Small intestine (tissue), 7 donors: ENCODE measurements around the gene COMMD9. TPM values are rescaled to one million over a fixed set of nuclear protein-coding genes. Genes with fewer than 3 reads are reported as not detected.

Experiments
- DNase-seq, 2 donors: peaks; one replicate each; pipeline versions ENCODE4 v3.0.0 to v3.0.0-alpha.2; 2013
- FAIRE-seq: peaks from 2 replicates; lab custom pipeline; 2012; peaks lifted over from hg19 to GRCh38; lab: Jason Lieb, UNC
- H3K27ac ChIP-seq, 3 donors: one replicate each; pipeline ENCODE4 v1.5.1; 2013; ENCODE audit warnings: low read length in 2 of 3, mild to moderate bottlenecking in 2 of 3, control low read depth in 1 of 3, inconsistent platforms in 1 of 3, low read depth in 1 of 3, moderate library complexity in 1 of 3
- H3K27me3 ChIP-seq, 3 donors: one replicate each; pipeline ENCODE4 v1.6.1; 2013; ENCODE audit warnings: low read length in 3 of 3, inconsistent platforms in 1 of 3; ENCODE audit not compliant: control insufficient read depth in 3 of 3, insufficient read depth in 3 of 3
- H3K36me3 ChIP-seq, 3 donors: one replicate each; pipeline ENCODE4 v1.6.1; 2013; ENCODE audit warnings: low read length in 3 of 3, inconsistent platforms in 1 of 3, low read depth in 1 of 3, mild to moderate bottlenecking in 1 of 3, moderate library complexity in 1 of 3; ENCODE audit not compliant: control insufficient read depth in 3 of 3, insufficient read depth in 2 of 3
- H3K4me1 ChIP-seq, 3 donors: one replicate each; pipeline ENCODE4 v1.6.1; 2013; ENCODE audit warnings: low read length in 2 of 3, inconsistent platforms in 1 of 3, low read depth in 1 of 3, mild to moderate bottlenecking in 1 of 3, moderate library complexity in 1 of 3; ENCODE audit not compliant: control insufficient read depth in 3 of 3, insufficient read depth in 2 of 3
- H3K4me3 ChIP-seq, 3 donors: one replicate each; pipeline ENCODE4 v1.5.1; 2013; ENCODE audit warnings: low read length in 3 of 3, control low read depth in 1 of 3, inconsistent platforms in 1 of 3, low read depth in 1 of 3, mild to moderate bottlenecking in 1 of 3, moderate library complexity in 1 of 3
- H3K9me3 ChIP-seq, 2 donors: one replicate each; pipeline ENCODE4 v1.6.1; 2013; ENCODE audit warnings: low read depth in 1 of 2, low read length in 1 of 2; ENCODE audit not compliant: control insufficient read depth in 2 of 2, insufficient read depth in 1 of 2
- WGBS, 3 donors: extraction: QIAGEN DNeasy Blood & Tissue Kit; methylation state at CpG; one replicate each; pipeline ENCODE4 v1.1.7; 2013; 5-methylcytosine and 5-hydroxymethylcytosine counted together
- polyA plus RNA-seq, 4 donors: library from polyadenylated mRNA; stranded (reverse) in 3 of 4; unstranded in 1 of 4; fragments of 200-250 nt in 3 of 4; fragments of 120-200 nt in 1 of 4; gene quantifications; one replicate each; pipeline versions ENCODE4 v1.2.1 to v1.2.3, GENCODE V29; 2013
- donor health status: healthy with polysubstance abuse.
- donor health status: control.
- donor health status: control.
- donor health status: Bipolar disorder and iron deficiency.
- donor health status: healthy.

Gene COMMD9
- polyA plus RNA-seq, 4 donors, result 27.0 to 60.4 (median 37.8) TPM

DNA sequence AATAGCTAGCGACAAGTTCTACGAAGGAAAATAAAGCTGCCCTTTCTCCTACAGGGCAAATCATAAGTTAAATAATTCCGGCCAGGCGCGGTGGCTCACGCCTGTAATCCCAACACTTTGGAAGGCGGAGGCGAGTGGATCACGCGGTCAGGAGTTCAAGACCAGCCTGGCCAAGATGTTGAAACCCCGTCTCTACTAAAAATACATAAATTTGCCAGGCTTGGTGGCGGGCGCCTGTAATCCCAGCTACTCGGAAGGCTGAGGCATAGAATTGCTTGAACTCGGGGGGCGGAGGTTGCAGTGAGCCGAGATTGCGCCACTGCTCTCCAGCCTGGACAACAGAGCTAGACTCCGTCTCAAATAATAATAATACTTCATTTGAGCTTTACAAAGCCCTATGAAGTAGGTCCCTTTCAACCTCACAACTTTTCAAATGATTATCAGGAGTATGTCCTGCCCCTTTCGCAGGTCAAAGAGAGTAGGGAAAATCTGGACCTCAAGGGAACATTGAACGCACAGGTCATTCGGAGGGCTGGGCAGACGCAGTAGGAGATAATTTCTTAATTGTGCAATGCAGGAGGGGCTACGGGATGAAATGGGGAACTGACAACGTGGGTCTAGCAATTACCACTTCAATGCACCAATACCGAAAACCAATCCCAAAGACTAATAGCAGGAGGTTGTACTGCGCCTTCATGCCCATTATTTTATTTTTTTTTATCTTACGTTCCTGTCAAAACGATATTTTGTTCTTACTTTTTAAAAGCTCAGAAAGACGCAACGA, 590 bp downstream of the COMMD9 start:
- peak overlapping the region; percentile 35 to 71 (median 55) for H3K4me3 ChIP-seq
- peaks cover 0 to 5% (median 0%) of the 10 kb centered on the region in 3 donors for H3K4me1 ChIP-seq
- no peaks in the 10 kb centered on the region for H3K36me3 ChIP-seq
- peak overlapping the region in 2 of 3 donors; percentile 8 to 62 for H3K27ac ChIP-seq
- no peaks in the 10 kb centered on the region for H3K9me3 ChIP-seq
- no peaks in the 10 kb centered on the region for H3K27me3 ChIP-seq
- FAIRE-seq (no peak), DNase-seq (peak in 1 of 2 donors; percentile 14)
- WGBS, 3 donors, result 30 to 38% (median 33%) methylated on average over 31 of the region's 31 CpGs

DNA sequence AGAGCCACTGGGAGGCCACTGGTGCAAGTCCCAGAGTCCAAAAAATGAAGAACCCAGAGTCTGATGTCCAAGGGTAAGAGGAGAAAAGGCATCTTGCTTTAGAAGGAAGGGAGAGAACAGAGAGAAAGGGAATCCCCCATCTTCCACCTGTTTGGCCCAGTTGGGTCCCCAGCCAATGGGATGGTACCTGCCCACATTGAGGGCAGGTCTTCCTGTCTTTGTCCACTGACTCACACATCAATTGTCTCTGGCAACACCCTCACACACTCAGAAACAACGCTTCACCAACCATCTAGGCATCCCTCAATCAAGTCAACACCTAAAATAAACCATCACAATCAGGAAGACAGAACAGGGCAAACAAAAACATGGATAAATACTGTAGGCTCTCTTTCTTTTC, 6.3 kb downstream of the COMMD9 start:
- Histone ChIP-seq H3K9me3 (peaks cover 0 to 6% of the 10 kb centered on the region in 2 donors), H3K27me3 (no peaks in the 10 kb centered on the region), H3K27ac (no peak overlapping the region), H3K4me3 (no peak overlapping the region), H3K4me1 (no peaks in the 10 kb centered on the region), H3K36me3 (peaks cover 0 to 15% (median 4%) of the 10 kb centered on the region in 3 donors)
- FAIRE-seq (no peak), DNase-seq (no peak)
- WGBS, 3 donors, result 87 to 91% (median 88%) methylated on average over 1 of the region's 1 CpG

DNA sequence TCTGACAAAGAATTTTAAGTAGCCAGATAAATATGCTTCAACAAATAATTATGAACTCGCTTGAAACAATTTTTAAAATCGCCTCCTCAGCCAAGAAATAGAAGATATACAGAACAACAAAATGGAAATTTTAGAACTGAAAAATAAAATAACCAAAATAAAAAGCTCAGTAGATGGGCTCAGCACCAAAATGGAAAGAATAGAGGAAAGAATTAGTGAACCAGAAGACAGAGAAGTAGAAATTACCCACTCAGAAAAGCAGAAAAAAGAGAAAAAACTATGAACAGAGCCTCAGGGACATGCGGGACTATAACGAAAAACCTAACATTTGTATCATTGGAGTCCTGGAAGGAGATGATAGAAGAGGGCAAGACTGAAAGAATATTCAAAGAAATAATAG, 7.4 kb downstream of the COMMD9 start:
- 89 to 98% (median 95%) methylated on average over 4 of the region's 4 CpGs for WGBS, 3 donors
- DNase-seq (no peak), FAIRE-seq (no peak)
- H3K27ac ChIP-seq, result no peak overlapping the region
- H3K36me3 ChIP-seq, result peaks cover 0 to 15% (median 4%) of the 10 kb centered on the region in 3 donors
- H3K9me3 ChIP-seq, result peaks cover 0 to 6% of the 10 kb centered on the region in 2 donors
- H3K4me1 ChIP-seq, result no peaks in the 10 kb centered on the region
- H3K27me3 ChIP-seq, result no peaks in the 10 kb centered on the region
- no peak overlapping the region for H3K4me3 ChIP-seq

DNA sequence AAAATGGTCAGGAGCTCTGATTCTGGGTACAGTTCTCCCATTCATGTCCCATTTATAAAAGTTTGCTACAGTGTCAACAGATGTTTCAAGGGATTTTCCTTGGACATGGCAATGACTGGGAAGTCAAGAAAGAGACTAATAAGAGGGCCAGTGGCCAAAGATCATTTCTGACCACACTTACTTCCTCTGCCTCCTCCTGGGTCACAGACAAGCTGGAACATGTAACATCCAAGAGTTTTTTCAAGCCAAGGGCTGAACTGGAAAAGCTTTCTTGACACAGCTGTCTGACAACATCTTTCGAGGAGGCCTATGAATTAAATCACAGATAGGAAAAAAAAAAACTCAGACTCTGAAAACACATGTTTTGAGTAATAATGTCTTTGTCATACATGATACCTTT, 8.7 kb downstream of the COMMD9 start:
- Histone ChIP-seq H3K27me3 (no peaks in the 10 kb centered on the region), H3K9me3 (peaks cover 0 to 6% of the 10 kb centered on the region in 2 donors), H3K36me3 (peaks cover 4 to 23% (median 5%) of the 10 kb centered on the region in 3 donors), H3K4me1 (no peaks in the 10 kb centered on the region), H3K27ac (no peak overlapping the region), H3K4me3 (no peak overlapping the region)
- DNase-seq, result no peak
- no peak for FAIRE-seq
- WGBS, 3 donors, result 69 to 88% (median 86%) methylated on average over 1 of the region's 1 CpG

DNA sequence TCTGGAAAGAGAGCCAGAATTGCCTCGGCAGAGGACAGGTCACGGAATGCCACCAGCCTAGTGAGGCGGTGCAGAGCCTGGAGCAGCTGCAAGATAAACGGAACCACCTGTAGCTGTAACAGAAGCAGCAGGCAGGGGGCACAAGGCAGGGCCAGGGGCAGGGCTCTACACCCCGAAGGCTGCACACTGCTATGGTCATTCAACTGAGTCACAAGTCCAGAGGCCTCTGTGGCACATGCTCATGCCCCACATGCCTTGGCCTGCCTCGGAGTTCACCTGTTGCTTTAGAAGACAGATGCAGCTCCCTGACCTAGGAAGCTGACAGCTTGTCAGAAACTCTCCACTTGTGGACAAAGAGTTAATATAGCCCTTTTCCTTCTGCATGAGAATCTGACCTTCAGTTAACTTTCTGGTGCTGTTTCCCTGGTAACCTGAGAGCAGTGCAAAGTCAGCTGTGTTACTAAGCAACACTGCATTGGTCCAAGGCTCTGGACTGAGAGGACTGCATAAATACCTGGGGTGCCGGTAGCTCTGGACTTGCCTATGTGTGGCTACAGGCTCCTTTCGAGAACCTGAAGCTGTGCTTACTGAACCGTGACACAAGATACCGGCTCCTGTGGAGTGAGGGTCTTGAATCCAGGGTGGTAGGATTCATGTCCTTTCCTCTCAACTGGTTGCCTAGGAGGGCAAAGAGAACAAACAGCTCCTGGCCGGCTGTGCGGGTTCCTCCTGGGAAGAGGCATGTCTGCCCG, 10.5 kb downstream of the COMMD9 start:
- 82 to 88% (median 83%) methylated on average over 13 of the region's 13 CpGs for WGBS, 3 donors
- peaks cover 0 to 6% of the 10 kb centered on the region in 2 donors for H3K9me3 ChIP-seq
- H3K27me3 ChIP-seq, result no peaks in the 10 kb centered on the region
- no peak for FAIRE-seq
- no peak for DNase-seq
- peaks cover 10 to 37% (median 15%) of the 10 kb centered on the region in 3 donors for H3K36me3 ChIP-seq
- no peak overlapping the region for H3K27ac ChIP-seq
- no peak overlapping the region for H3K4me3 ChIP-seq
- no peaks in the 10 kb centered on the region for H3K4me1 ChIP-seq

DNA sequence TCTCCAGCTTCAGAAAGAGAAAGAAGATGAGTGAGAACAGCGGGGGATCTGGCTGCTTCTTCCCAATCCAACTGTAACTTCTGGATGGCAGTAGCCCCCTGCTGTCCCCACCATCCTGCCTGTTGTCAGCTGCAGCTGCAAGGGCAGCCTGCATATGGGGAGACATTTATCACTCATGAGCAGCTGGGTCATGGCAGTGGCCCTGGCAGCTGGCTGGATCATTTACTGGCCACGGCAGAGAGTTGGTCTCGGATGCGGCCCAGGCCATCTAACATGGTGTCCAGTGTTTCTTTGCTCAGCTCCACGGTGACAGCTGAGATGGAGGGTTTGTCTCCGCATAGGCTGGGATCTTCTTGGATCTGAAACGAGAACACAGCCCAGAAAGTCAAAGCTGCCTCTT, 14.8 kb downstream of the COMMD9 start:
- Histone ChIP-seq H3K4me1 (no peaks in the 10 kb centered on the region), H3K27ac (no peak overlapping the region), H3K9me3 (peaks cover 0 to 4% of the 10 kb centered on the region in 2 donors), H3K4me3 (no peak overlapping the region), H3K36me3 (peaks cover 12 to 65% (median 15%) of the 10 kb centered on the region in 3 donors), H3K27me3 (no peaks in the 10 kb centered on the region)
- no peak for DNase-seq
- no peak for FAIRE-seq
- WGBS, 3 donors, result 92 to 97% (median 94%) methylated on average over 7 of the region's 7 CpGs

DNA sequence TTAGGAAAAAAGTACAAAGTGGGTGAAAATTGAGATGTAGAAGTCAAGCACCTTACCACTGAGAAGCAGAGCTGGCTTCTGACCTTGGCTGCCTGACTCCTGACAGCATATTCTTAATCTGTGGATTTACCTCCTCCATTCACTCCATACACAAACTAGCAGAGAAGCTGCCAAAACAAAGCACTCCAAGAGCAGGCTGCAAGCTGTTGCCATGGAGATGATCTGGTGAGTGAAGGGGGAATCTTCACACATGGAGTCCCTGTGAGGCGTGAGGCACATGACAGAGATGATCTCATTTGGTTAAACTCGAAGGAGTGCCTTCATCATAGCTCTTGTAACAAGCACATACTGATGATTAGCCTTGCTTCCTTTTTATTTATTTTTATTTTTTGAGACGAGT, 16.1 kb downstream of the COMMD9 start:
- peaks cover 0 to 4% of the 10 kb centered on the region in 2 donors for H3K9me3 ChIP-seq
- no peak overlapping the region for H3K4me3 ChIP-seq
- no peak overlapping the region for H3K27ac ChIP-seq
- no peaks in the 10 kb centered on the region for H3K4me1 ChIP-seq
- peaks cover 12 to 56% (median 15%) of the 10 kb centered on the region in 3 donors for H3K36me3 ChIP-seq
- WGBS, 3 donors, result 82 to 93% (median 88%) methylated on average over 3 of the region's 3 CpGs
- no peak for FAIRE-seq
- H3K27me3 ChIP-seq, result no peaks in the 10 kb centered on the region
- no peak for DNase-seq

DNA sequence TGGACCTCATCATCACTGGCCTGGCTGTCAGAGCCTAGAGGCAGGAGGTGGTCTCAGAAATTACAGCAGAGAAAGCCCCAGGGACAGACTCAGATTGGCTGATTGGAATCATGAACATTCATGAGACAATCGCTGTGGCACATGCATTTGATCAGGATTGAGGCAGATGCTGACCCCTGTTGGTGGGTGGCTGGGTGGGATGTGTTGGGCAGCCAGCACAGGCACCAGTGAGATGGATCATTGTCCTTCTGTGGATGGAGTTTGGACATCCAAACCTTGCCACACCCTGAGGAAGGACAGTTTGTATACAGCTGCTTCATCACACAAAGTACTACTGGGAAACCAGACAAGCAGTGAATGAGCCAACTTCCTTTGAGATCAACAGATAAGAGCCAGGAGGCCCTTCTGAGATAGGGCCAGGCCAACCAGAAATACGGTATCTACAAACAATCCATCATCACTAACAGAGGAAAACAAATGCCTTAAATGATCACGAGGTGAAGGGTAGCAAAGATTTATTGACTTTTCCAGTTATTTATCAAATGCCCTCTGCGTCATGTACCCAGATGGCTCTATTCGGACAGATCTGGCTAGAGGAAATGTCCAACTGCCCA, 17.3 kb downstream of the COMMD9 start:
- FAIRE-seq (no peak), DNase-seq (no peak)
- Histone ChIP-seq H3K27me3 (no peaks in the 10 kb centered on the region), H3K4me1 (no peaks in the 10 kb centered on the region), H3K4me3 (no peak overlapping the region), H3K9me3 (peaks cover 0 to 4% of the 10 kb centered on the region in 2 donors), H3K36me3 (peaks cover 12 to 56% (median 15%) of the 10 kb centered on the region in 3 donors), H3K27ac (no peak overlapping the region)
- 81 to 88% (median 84%) methylated on average over 5 of the region's 5 CpGs for WGBS, 3 donors
